SK-N-SH (cell line): ENCODE data around the gene PIP5K1C. TPM values are rescaled to one million over a fixed set of nuclear protein-coding genes. Genes with fewer than 3 reads are reported as not detected.
A peak's percentile ranks its signal among the peaks of the same experiment; 100 is the strongest.

ENCODE experiments used
- CTCF ChIA-PET: fragments of 300-600, 350-600 bp; formaldehyde crosslinking; extraction: SDS; loops from one replicate; lab custom pipeline; 2021; lab: Yijun Ruan, JAX
- POLR2A ChIA-PET: fragments of 350-600 bp; sonication (Branson Sonifier 250); formaldehyde crosslinking; extraction: SDS; loops from one replicate; lab custom pipeline; 2020; ENCODE audit warnings: antibody characterized with exemption, inconsistent platforms; lab: Yijun Ruan, JAX
- DNase-seq: peaks from one replicate; pipeline ENCODE4 v3.0.0; 2012
- H2AFZ ChIP-seq: fragments of 200-600 bp; sonication (generic); 2 replicates; pipeline ENCODE4 v1.8.1; 2016; ENCODE audit warnings: antibody characterized with exemption, mild to moderate bottlenecking, low read depth
- H3F3A ChIP-seq: fragments of 200-600 bp; sonication (generic); replicated peaks from 2 replicates; pipeline ENCODE3; 2016; ENCODE audit warnings: antibody characterized with exemption, mild to moderate bottlenecking; ENCODE audit not compliant: insufficient read depth
- H3K27ac ChIP-seq, 2 experiments: fragments of 200-500 bp in 1 of 2; fragments of 200-600 bp in 1 of 2; sonication (Bioruptor generic) in 1 of 2; sonication (generic), shearing (Covaris generic) in 1 of 2; 2 replicates each; pipeline versions ENCODE4 v1.5.1 to v1.6.1; 2014 to 2016; ENCODE audit warnings: low read depth in 2 of 2, inconsistent platforms in 1 of 2, low read length in 1 of 2, mild to moderate bottlenecking in 1 of 2, mixed read lengths in 1 of 2
- H3K27me3 ChIP-seq: fragments of 200-600 bp; sonication (generic), shearing (Covaris generic); 2 replicates; pipeline ENCODE4 v1.6.1; 2016; ENCODE audit warnings: mixed run types; ENCODE audit not compliant: insufficient read depth
- H3K36me3 ChIP-seq, 2 experiments: fragments of 200-500 bp in 1 of 2; fragments of 200-600 bp in 1 of 2; sonication (Bioruptor generic) in 1 of 2; sonication (generic) in 1 of 2; replicated peaks in 1 of 2; 2 replicates each; pipeline versions ENCODE3 to v1.5.1; 2014 to 2016; ENCODE audit warnings: low read length in 1 of 2, mild to moderate bottlenecking in 1 of 2; ENCODE audit not compliant: insufficient read depth in 2 of 2, control insufficient read depth in 1 of 2
- H3K4me1 ChIP-seq, 2 experiments: fragments of 200-500 bp in 1 of 2; fragments of 200-600 bp in 1 of 2; sonication (Bioruptor generic) in 1 of 2; sonication (generic), shearing (Covaris generic) in 1 of 2; 2 replicates each; pipeline versions ENCODE4 v1.5.1 to v1.6.1; 2014 to 2016; ENCODE audit warnings: low read depth in 1 of 2, low read length in 1 of 2, mixed run types in 1 of 2; ENCODE audit not compliant: insufficient read depth in 2 of 2, control insufficient read depth in 1 of 2
- H3K4me2 ChIP-seq: fragments of 200-600 bp; sonication (generic), shearing (Covaris generic); 2 replicates; pipeline ENCODE4 v1.6.1; 2017; ENCODE audit warnings: mixed run types
- H3K4me3 ChIP-seq, 2 experiments: fragments of 200-500 bp in 1 of 2; fragments of 200-600 bp in 1 of 2; sonication (Bioruptor generic) in 1 of 2; sonication (generic), shearing (Covaris generic) in 1 of 2; 2 replicates each; pipeline versions ENCODE4 v1.5.1 to v1.8.1; 2014 to 2016; ENCODE audit warnings: low read depth in 2 of 2, inconsistent platforms in 1 of 2, low read length in 1 of 2, mild to moderate bottlenecking in 1 of 2, mixed read lengths in 1 of 2, moderate library complexity in 1 of 2
- H3K79me2 ChIP-seq: fragments of 200-600 bp; sonication (generic); 2 replicates; pipeline ENCODE4 v1.8.1; 2017; ENCODE audit warnings: mild to moderate bottlenecking; ENCODE audit not compliant: insufficient read depth
- H3K9ac ChIP-seq: fragments of 200-600 bp; sonication (generic); 2 replicates; pipeline ENCODE4 v1.6.1; 2017; ENCODE audit warnings: mixed run types
- H3K9me2 ChIP-seq: fragments of 200-600 bp; sonication (generic); 2 replicates; pipeline ENCODE4 v1.6.1; 2017; ENCODE audit warnings: mixed run types
- H3K9me3 ChIP-seq: fragments of 200-600 bp; sonication (generic); 2 replicates; pipeline ENCODE4 v1.6.1; 2017; ENCODE audit warnings: mixed run types, mild to moderate bottlenecking, moderate library complexity
- H4K20me1 ChIP-seq: fragments of 200-600 bp; sonication (generic); 2 replicates; pipeline ENCODE4 v1.6.1; 2017; ENCODE audit warnings: mild to moderate bottlenecking, mixed run types; ENCODE audit not compliant: insufficient read depth
- EP300 ChIP-seq, 2 experiments: IDR thresholded peaks; 2 replicates each; pipeline versions ENCODE4 v1.4.0 to v1.6.1; 2012; ENCODE audit warnings: borderline replicate concordance in 1 of 2, low read depth in 1 of 2, low read length in 1 of 2
- EZH2phosphoT487 ChIP-seq: fragments of 200-600 bp; sonication (generic); IDR thresholded peaks from 2 replicates; pipeline ENCODE4 v1.6.1; 2017; ENCODE audit warnings: low read depth, mixed run types, mild to moderate bottlenecking, antibody characterized with exemption, moderate library complexity, borderline replicate concordance
- FOSL2 ChIP-seq: IDR thresholded peaks from 2 replicates; pipeline ENCODE4 v1.4.0; 2012; ENCODE audit warnings: low read depth, mild to moderate bottlenecking, moderate library complexity, borderline replicate concordance
- FOXJ3 ChIP-seq: sonication (generic); formaldehyde crosslinking; IDR thresholded peaks from 2 replicates; pipeline ENCODE4 v1.5.1; 2020; ENCODE audit warnings: mild to moderate bottlenecking, missing genetic modification reagents
- FOXM1 ChIP-seq: IDR thresholded peaks from 2 replicates; pipeline ENCODE4 v1.4.0; 2012; ENCODE audit warnings: low read depth, mild to moderate bottlenecking
- GABPA ChIP-seq: IDR thresholded peaks from 2 replicates; pipeline ENCODE4 v1.4.0; 2012; ENCODE audit warnings: low read depth, mild to moderate bottlenecking
- GATA2 ChIP-seq: sonication (generic); formaldehyde crosslinking; IDR thresholded peaks from 2 replicates; pipeline ENCODE4 v1.5.0; 2020; ENCODE audit warnings: mild to moderate bottlenecking, missing genetic modification reagents
- MEF2A ChIP-seq: IDR thresholded peaks from 2 replicates; pipeline ENCODE4 v1.4.0; 2012; ENCODE audit warnings: low read depth, borderline replicate concordance
- MXI1 ChIP-seq: IDR thresholded peaks from 2 replicates; pipeline ENCODE4 v1.6.1; 2012; ENCODE audit warnings: mild to moderate bottlenecking, low read depth, low read length, improper control_type of control experiment
- NFIC ChIP-seq: IDR thresholded peaks from 2 replicates; pipeline ENCODE4 v1.4.0; 2012; ENCODE audit warnings: borderline replicate concordance
- PBX3 ChIP-seq: IDR thresholded peaks from 2 replicates; pipeline ENCODE4; 2012
- RAD21 ChIP-seq: IDR thresholded peaks from 2 replicates; pipeline ENCODE4 v1.6.1; 2012; ENCODE audit warnings: mild to moderate bottlenecking, low read length
- RXRA ChIP-seq: IDR thresholded peaks from 2 replicates; pipeline ENCODE4 v1.4.0; 2012; ENCODE audit warnings: low read depth, mild to moderate bottlenecking, borderline replicate concordance
- TAF1 ChIP-seq: IDR thresholded peaks from 2 replicates; pipeline ENCODE4 v1.6.1; 2012; ENCODE audit warnings: low read depth, mild to moderate bottlenecking, low read length, moderate library complexity, borderline replicate concordance
- TCF12 ChIP-seq: IDR thresholded peaks from 2 replicates; pipeline ENCODE4 v1.4.0; 2012
- USF1 ChIP-seq: IDR thresholded peaks from 2 replicates; pipeline ENCODE4 v1.4.0; 2012; ENCODE audit warnings: low read depth, borderline replicate concordance
- WGBS: methylation state at CpG from one replicate; pipeline ENCODE4 v1.1.6; 2017; ENCODE audit warnings: low lambda C conversion rate; 5-methylcytosine and 5-hydroxymethylcytosine counted together
- polyA plus RNA-seq, 3 experiments: library from polyadenylated mRNA; depleted of rRNA; stranded (reverse); fragments of >200 nt; gene quantifications; 2 replicates each; pipeline ENCODE4 v1.2.3, GENCODE V29; 2012
- TF ChIP-seq, protein P1 (sequence below): IDR thresholded peaks from 2 replicates; pipeline ENCODE4 v1.6.1; 2012; ENCODE audit warnings: mild to moderate bottlenecking, low read depth, low read length, moderate library complexity
- TF ChIP-seq, protein P2 (sequence below): IDR thresholded peaks from 2 replicates; pipeline ENCODE4 v1.4.0; 2012; ENCODE audit warnings: low read depth

The PIP5K1C gene
- polyA plus RNA-seq, 1 of the 3 experiments (the other 2 are of a cell fraction) = 12.3 TPM

DNA sequence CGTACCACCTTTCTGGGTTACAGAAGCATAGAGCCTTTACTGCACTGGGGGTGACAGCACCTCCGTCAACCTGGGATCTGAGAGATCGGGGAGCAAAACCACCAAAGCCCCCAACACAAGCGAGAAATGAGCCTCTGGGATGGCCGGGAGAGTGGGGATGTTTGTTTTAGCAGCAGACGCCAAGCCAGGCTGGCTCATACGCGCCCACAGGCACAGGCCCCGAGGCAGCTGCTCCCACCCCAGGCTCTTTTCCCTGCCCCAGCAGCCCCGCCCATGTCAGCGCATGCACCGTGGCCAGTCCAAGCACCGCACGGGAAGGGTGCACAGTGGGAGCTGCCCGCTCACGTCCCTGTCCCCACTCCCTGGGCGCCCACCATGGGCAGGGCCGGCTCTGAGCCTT, 8.5 kb downstream of the PIP5K1C start (continued):
- TF ChIP-seq, protein P1, sequence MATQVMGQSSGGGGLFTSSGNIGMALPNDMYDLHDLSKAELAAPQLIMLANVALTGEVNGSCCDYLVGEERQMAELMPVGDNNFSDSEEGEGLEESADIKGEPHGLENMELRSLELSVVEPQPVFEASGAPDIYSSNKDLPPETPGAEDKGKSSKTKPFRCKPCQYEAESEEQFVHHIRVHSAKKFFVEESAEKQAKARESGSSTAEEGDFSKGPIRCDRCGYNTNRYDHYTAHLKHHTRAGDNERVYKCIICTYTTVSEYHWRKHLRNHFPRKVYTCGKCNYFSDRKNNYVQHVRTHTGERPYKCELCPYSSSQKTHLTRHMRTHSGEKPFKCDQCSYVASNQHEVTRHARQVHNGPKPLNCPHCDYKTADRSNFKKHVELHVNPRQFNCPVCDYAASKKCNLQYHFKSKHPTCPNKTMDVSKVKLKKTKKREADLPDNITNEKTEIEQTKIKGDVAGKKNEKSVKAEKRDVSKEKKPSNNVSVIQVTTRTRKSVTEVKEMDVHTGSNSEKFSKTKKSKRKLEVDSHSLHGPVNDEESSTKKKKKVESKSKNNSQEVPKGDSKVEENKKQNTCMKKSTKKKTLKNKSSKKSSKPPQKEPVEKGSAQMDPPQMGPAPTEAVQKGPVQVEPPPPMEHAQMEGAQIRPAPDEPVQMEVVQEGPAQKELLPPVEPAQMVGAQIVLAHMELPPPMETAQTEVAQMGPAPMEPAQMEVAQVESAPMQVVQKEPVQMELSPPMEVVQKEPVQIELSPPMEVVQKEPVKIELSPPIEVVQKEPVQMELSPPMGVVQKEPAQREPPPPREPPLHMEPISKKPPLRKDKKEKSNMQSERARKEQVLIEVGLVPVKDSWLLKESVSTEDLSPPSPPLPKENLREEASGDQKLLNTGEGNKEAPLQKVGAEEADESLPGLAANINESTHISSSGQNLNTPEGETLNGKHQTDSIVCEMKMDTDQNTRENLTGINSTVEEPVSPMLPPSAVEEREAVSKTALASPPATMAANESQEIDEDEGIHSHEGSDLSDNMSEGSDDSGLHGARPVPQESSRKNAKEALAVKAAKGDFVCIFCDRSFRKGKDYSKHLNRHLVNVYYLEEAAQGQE = no peak
- TF ChIP-seq EZH2phosphoT487 = no peak
- no peak for TF ChIP-seq GATA2 (CRISPR knock-in tag)
- no peak for TF ChIP-seq TCF12
- no peak for TF ChIP-seq FOXM1
- no peak for TF ChIP-seq FOXJ3 (CRISPR knock-in tag)
- TF ChIP-seq, protein P2, sequence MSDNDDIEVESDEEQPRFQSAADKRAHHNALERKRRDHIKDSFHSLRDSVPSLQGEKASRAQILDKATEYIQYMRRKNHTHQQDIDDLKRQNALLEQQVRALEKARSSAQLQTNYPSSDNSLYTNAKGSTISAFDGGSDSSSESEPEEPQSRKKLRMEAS = no peak
- TF ChIP-seq RXRA = no peak
- TF ChIP-seq, all 33 proteins: peak for 0

- 85% methylated on average over 8 of the region's 16 CpGs for WGBS
- H3K27me3 ChIP-seq = no peaks in the 10 kb centered on the region
- H2AFZ ChIP-seq = no peak overlapping the region
- peaks cover 51% of the 10 kb centered on the region for H4K20me1 ChIP-seq
- H3K4me1 ChIP-seq = no peaks in the 10 kb centered on the region
- H3K9ac ChIP-seq = no peak overlapping the region
- H3F3A ChIP-seq = no peaks in the 10 kb centered on the region
- H3K9me2 ChIP-seq = no peaks in the 10 kb centered on the region
- no peak overlapping the region for H3K4me3 ChIP-seq
- ChIA-PET POLR2A (no interaction called here), CTCF (interaction anchor here (1.5 to 3.7 kb wide), 4 partner anchors 9 to 26 kb away, joined by 12 to 23 read pairs (median 16); partner anchors contain the start of gene PIP5K1C)
- no peak for TF ChIP-seq GABPA
- TF ChIP-seq USF1 = no peak
- TF ChIP-seq MEF2A = no peak
- no peak for TF ChIP-seq TAF1
- no peak for TF ChIP-seq MXI1
- TF ChIP-seq EZH2phosphoT487 = no peak
- TF ChIP-seq NFIC = no peak
- TF ChIP-seq, protein P2 = no peak
- no peak for TF ChIP-seq EP300 (IDR thresholded peaks at IDR 0.05; ENCODE audit: borderline replicate concordance in 1 of 2, low read depth in 1 of 2, low read length in 1 of 2)
- TF ChIP-seq GATA2 (CRISPR knock-in tag) = no peak
- TF ChIP-seq FOSL2 = no peak
- no peak for TF ChIP-seq RAD21
- no peak for TF ChIP-seq PBX3
- peaks cover 54% of the 10 kb centered on the region for H3K79me2 ChIP-seq
- H3K27ac ChIP-seq = no peak overlapping the region
- H3K4me2 ChIP-seq = no peak overlapping the region
- no peaks in the 10 kb centered on the region for H3K9me3 ChIP-seq
- no peaks in the 10 kb centered on the region for H3K36me3 ChIP-seq
- peak; percentile 20 for DNase-seq
These were observed 8.9 kb downstream of the PIP5K1C start for GRCh38 chr19:3691372-3691716.
